Hepatocyte (in vitro differentiated cells): ENCODE data around the gene HOOK1.

Source experiments
- EZH2 ChIP-seq: fragments of 200-600 bp; sonication (generic); IDR thresholded peaks from 2 replicates; pipeline ENCODE4 v1.6.1; 2016; ENCODE audit warnings: antibody characterized with exemption, mild to moderate bottlenecking, borderline replicate concordance
- EZH2phosphoT487 ChIP-seq: fragments of 200-600 bp; sonication (generic); IDR thresholded peaks from one replicate; pipeline ENCODE4 v1.6.1; 2018; ENCODE audit warnings: antibody characterized with exemption, mild to moderate bottlenecking, low read depth, moderate library complexity; ENCODE audit not compliant: unreplicated experiment, severe bottlenecking
- TF ChIP-seq, protein P1 (sequence below): fragments of 200-600 bp; sonication (generic); IDR thresholded peaks from 2 replicates; pipeline ENCODE4 v1.5.1; 2016; ENCODE audit warnings: antibody characterized with exemption, mild to moderate bottlenecking; ENCODE audit not compliant: poor library complexity

DNA sequence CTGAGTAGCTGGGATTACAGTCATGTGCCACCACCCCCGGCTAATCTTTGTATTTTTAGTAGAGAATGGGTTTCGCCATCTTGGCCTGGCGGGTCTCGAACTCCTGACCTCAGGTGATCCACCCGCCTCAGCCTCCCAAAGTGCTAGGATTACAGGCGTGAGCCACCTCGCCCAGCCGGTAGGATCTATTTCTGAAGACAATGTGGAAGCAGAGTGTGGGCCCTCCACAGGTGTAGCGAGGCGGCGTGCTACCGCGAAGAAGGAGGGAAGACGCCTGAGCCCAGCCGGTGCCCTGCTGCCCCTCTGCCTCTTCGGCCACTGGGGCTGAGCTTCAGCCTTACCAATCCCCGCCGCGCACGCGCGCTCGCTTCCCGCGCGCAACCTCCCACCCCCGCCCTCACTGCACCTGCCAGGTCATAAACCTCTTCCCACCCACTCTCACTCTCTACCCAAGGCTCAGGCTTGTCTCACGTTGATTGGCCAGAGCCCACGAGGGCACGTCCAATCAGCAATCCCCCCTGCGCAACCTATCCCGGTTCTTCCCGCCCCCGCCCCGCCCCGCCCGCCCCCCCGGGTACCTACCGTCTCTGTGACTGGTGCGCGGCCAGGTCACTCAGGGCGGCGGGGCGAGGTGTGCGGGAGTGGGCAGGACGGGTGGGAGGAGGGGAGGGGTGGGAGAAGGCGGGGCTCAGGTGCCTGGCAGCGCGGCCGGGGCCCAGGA, 409 bp upstream of the HOOK1 start:
- TF ChIP-seq, protein P1, sequence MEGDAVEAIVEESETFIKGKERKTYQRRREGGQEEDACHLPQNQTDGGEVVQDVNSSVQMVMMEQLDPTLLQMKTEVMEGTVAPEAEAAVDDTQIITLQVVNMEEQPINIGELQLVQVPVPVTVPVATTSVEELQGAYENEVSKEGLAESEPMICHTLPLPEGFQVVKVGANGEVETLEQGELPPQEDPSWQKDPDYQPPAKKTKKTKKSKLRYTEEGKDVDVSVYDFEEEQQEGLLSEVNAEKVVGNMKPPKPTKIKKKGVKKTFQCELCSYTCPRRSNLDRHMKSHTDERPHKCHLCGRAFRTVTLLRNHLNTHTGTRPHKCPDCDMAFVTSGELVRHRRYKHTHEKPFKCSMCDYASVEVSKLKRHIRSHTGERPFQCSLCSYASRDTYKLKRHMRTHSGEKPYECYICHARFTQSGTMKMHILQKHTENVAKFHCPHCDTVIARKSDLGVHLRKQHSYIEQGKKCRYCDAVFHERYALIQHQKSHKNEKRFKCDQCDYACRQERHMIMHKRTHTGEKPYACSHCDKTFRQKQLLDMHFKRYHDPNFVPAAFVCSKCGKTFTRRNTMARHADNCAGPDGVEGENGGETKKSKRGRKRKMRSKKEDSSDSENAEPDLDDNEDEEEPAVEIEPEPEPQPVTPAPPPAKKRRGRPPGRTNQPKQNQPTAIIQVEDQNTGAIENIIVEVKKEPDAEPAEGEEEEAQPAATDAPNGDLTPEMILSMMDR: no peak
- TF ChIP-seq EZH2 (no peak), EZH2phosphoT487 (no peak)
